A549 (cell line): ENCODE measurements around the gene CFAP161.

Experiments used
- CTCF ChIP-seq: fragments of >200 bp; sonication (Bioruptor Twin); formaldehyde crosslinking; IDR thresholded peaks from 3 replicates; pipeline ENCODE4 v1.5.1; 2016
- RNF2 ChIP-seq: fragments of 200-600 bp; sonication (generic); IDR thresholded peaks from 2 replicates; pipeline ENCODE4 v1.6.1; 2016; ENCODE audit warnings: low read depth, mild to moderate bottlenecking, antibody characterized with exemption, moderate library complexity, borderline replicate concordance

GRCh38 chr15:81195339-81195864 is 61.3 kb downstream of the CFAP161 start:
- TF ChIP-seq RNF2 (no peak), CTCF (no peak)
